SIG-M5 treated with dmso at 0.1 percent for 504 hours (cell line): ENCODE data around the gene PHACTR3.

Experiments used
- DNase-seq: peaks from one replicate; lab custom pipeline; 2025; ENCODE audit not compliant: unreplicated experiment; lab: John Stamatoyannopoulos, UW

Gene PHACTR3

GRCh38 chr20:59668926-59669850 lies 64.8 kb downstream of the PHACTR3 start:
- no peak for DNase-seq

DNA sequence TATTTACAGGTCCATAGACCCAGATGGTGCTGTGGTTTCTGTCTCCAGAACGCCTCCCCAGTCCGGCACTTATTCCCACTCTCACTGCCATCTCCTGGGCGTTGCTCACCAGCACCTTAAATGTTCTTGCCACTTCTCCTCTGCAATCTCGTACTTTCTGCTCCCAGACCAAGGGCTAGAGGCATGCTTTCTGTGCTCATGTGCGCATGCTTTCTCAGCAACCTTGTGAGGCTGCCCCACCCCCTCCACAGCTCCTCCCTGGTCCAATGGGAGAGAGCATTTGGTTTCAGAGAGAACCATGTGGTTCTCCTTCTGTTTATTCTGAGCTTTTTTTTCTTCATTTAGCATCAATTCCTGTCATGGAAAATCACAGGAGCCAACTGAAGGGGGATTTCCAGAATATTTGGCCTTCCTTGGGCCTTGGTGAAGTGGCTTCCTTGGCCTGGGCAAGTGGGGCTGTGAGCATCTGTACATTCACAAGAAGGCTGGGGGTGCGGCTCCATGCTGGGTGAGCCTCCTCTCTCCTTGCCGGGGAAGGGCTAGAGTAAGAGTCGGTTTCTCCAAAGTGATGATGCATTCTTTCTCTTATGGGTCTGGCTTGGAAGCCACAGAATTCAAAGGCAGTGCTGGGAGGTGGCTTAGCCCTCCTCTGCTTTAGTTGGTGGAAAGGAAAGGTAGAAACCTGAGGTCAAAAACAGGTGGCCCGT lies 66.6 kb downstream of the PHACTR3 start:
- DNase-seq: no peak

- no peak for DNase-seq
Measured at GRCh38 chr20:59671661-59672471, 67.5 kb downstream of the PHACTR3 start.

DNA sequence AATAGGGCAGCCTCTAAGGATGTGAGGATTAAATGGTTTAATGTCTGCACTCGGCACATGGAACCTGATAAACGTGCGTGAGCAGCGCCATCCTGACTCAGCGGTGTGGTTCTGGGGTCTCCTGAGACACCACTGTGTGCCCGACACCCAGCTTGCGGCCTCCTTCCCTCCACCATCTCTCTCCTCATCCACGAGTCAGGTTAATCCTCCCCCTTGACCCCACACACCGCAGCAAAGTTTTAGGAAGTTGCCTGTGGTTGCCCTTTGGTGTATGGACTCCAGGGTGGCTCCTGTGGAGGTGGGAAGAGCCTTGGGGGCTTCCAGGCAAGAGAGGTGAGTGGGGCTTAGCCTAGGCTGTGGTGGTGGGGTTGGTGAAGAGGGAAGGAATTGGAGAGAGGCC lies 68.2 kb downstream of the PHACTR3 start:
- no peak for DNase-seq

DNA sequence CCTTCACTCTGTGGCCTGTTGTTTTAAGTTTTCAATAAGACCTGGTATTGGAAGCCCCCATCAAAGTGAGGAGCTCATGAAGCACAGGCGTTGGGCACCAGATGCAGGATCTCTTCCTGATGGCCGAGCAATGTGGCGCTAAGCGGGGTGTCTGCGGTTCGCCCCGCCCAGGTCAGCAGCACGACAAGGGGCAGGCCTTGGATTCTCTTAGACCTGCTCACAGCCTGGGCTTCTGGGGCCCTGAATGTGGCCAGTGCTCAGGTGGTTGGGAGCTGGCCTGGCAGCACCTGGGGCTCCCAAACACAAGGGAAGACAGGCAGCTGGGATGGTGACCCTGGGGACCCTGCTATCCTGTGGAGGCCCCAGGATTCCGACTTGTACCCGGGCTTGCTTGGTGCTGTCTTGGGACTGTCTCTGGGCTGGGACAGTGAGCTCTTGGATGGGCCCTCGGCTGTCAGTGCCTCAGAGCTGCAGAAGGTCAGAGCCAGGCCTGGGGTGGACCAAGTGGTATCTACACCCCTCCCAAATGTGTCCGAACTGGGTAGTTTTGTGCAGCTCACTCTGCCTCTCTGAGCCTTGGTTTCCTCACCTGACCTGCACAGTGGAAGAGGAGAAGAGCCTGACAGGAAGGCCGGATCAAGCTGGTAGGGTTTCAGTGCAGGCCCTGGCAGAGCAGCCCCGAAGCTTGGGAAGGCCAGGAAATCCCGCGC lies 69.1 kb downstream of the PHACTR3 start:
- no peak for DNase-seq

GRCh38 chr20:59673998-59674445 lies 69.7 kb downstream of the PHACTR3 start:
- no peak for DNase-seq

GRCh38 chr20:59676126-59676850 lies 71.9 kb downstream of the PHACTR3 start:
- DNase-seq: no peak

DNA sequence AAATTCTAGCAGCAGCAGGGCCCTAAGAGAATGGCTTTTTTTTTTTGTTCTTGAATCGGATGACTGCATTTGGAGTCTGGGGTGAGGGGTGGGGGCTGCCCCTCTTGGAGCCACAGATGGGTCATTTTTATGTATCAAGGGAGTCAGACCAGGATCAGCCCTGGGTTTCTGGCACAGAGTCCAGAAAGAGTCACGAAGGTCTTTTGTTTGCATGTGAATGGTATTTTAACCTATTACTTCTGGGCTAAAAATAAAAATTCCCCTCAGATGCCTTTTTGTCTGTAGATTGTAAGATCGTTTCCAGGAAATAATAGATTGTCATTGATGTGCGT lies 72.5 kb downstream of the PHACTR3 start:
- DNase-seq: no peak

DNA sequence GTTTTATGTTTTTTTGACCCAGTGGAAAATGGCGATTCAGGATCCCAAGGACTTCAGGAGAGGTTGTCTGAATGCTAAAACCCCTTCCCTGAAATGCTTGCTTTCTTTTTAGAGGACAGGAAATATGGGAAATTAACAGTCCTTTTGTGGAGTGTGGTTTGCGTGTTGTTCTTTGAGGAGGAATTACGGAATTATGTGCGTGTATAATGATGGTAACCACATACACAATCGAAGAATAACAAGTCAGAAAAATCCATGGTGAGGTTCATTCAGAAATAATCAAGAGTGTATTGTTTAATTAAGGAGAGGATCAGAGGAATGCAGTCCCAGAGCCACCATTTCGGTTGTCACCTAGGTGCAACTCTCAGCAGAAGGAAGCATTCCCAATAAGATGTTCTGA lies 73.2 kb downstream of the PHACTR3 start:
- DNase-seq: no peak

- DNase-seq: no peak
Measured at GRCh38 chr20:59678288-59678687, 73.9 kb downstream of the PHACTR3 start.

- no peak for DNase-seq
Measured at GRCh38 chr20:59678951-59679350, 74.6 kb downstream of the PHACTR3 start.

DNA sequence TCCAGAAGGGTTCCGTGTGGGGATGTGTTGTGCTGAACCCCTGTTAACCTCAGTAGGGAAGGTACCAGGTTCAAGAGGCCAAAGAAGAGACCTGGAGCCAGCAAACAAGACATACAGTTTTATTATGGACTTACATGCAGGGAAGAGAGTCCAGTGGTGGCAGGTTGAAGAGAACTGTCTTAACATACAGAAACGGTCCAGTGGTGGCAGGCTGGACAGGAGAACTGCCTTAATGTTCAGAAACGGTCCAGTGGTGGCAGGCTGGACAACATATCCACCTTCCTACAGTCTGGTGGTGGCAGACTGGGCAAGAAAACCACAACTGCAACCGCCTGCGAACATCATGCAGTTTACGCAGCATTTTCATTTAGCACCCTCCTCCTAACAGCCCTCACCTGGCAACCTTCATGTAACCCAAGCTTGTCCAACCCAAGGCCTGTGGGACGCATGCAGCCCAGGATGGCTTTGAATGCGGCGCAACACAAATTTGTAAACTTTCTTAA lies 75.9 kb downstream of the PHACTR3 start:
- no peak for DNase-seq

- no peak for DNase-seq
Measured at GRCh38 chr20:59680852-59681251, 76.5 kb downstream of the PHACTR3 start.

DNA sequence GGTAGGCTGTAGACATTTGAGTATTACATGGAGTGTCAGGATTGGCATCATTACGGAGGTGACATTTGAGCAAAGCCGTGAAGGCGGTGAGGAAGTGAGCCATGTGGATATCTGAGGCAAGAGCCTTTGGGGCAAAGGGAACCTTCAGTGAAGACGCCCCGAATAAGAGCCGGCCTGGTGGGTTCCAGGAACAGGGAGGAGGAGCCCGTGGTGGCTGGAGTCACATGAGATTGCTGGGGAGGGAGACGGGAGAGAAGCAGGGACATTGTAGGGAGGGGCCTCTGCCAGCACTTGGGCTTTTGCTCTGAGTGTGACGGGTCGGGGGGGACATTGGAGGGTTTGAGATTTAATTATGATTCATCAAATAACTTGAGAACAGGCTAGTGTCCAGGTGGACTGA lies 78.3 kb downstream of the PHACTR3 start:
- no peak for DNase-seq

DNA sequence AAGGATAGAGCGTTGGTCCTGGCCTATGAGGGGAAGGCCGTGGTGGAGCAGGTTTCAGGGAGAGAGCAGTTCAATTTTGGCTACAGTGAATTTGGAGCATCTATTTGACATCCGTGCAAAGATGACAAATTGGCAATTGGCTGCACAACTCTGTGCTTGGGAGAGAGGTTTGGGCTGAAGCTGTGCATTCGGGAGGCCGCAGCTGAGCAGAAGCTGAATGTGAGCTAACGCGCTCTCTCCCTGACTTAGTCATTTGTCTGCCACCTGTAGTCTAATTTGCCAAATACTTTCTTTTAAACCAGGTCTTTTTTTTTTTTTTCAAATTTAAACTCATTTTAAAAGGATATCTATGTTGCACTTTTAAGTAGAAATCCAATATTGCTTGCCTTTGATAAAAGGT lies 78.8 kb downstream of the PHACTR3 start:
- no peak for DNase-seq

GRCh38 chr20:59684685-59685242 lies 80.4 kb downstream of the PHACTR3 start:
- DNase-seq: no peak

- no peak for DNase-seq
Measured at GRCh38 chr20:59686404-59687346, 82.3 kb downstream of the PHACTR3 start.

GRCh38 chr20:59688356-59688755 lies 84.0 kb downstream of the PHACTR3 start:
- no peak for DNase-seq

- DNase-seq: no peak
Measured at GRCh38 chr20:59688999-59689398, 84.7 kb downstream of the PHACTR3 start.
